Body of pancreas (tissue), 4 donors: ENCODE data around the gene PPARA. TPM values are rescaled to one million over a fixed set of nuclear protein-coding genes. Genes with fewer than 3 reads are reported as not detected.
A peak's percentile ranks its signal among the peaks of the same experiment; 100 is the strongest.

Experiments
- ATAC-seq: fragments of 150-250 bp; one replicate; pipeline ENCODE4 v1.9.1; 2016
- DNase-seq, 4 donors: peaks; one replicate each; pipeline ENCODE4 v3.0.0-alpha.2; 2019
- H3K27ac ChIP-seq, 4 donors: fragments of 200-600 bp; sonication (generic); 1 replicate in 3 of 4; 2 replicates in 1 of 4; pipeline versions ENCODE4 v1.5.1 to v1.6.1; 2016 to 2019; ENCODE audit warnings: mild to moderate bottlenecking in 1 of 4, mixed read lengths in 1 of 4, moderate library complexity in 1 of 4
- H3K27me3 ChIP-seq, 2 donors: fragments of 200-600 bp; sonication (generic); one replicate each; pipeline ENCODE4 v1.6.0; 2016; ENCODE audit warnings: mild to moderate bottlenecking in 1 of 2
- H3K36me3 ChIP-seq, 2 donors: fragments of 200-600 bp; sonication (generic); replicated peaks in 1 of 2; 2 replicates each; pipeline ENCODE4 v1.5.1; 2016; ENCODE audit warnings: low read depth in 2 of 2; ENCODE audit not compliant: insufficient read depth in 1 of 2
- H3K4me1 ChIP-seq: fragments of 200-600 bp; sonication (generic); one replicate; pipeline ENCODE4 v1.6.0; 2016
- H3K4me3 ChIP-seq, 2 donors: fragments of 200-600 bp; sonication (generic); 1 replicate in 1 of 2; 2 replicates in 1 of 2; pipeline ENCODE4 v1.5.1; 2016 to 2019
- H3K9me3 ChIP-seq, 3 donors: fragments of 200-600 bp; sonication (generic); 1 replicate in 2 of 3; 2 replicates in 1 of 3; pipeline ENCODE4 v1.5.1; 2016
- CTCF ChIP-seq, 7 experiments: fragments of 450-650 bp in 4 of 7; fragments of 200-600 bp in 3 of 7; sonication (generic) in 3 of 7; IDR thresholded peaks; one replicate each; pipeline ENCODE4 v1.5.1; 2016 to 2019; ENCODE audit warnings: antibody characterized with exemption in 7 of 7
- POLR2A ChIP-seq, 3 donors: fragments of 450-650 bp; IDR thresholded peaks; one replicate each; pipeline ENCODE4 v1.6.1; 2016; ENCODE audit warnings: antibody characterized with exemption in 3 of 3, mild to moderate bottlenecking in 2 of 3
- WGBS, 2 donors: methylation state at CpG; one replicate each; pipeline ENCODE4 v1.1.5; 2017; 5-methylcytosine and 5-hydroxymethylcytosine counted together
- intact Hi-C: fragments of 100-400 bp; cut with DNase I; formaldehyde crosslinking; loops from one replicate; pipeline ENCODE4 v1.15.1; 2023
- microRNA counts, 2 donors: library from miRNA; unstranded; fragments of <30 nt; microRNA quantifications; one replicate each; lab custom pipeline; 2017
- total RNA-seq, 2 donors: library from RNA; depleted of rRNA; stranded (reverse); fragments of >200 nt; gene quantifications; one replicate each; pipeline ENCODE4 v1.1.0, GENCODE V29; 2016

Gene PPARA
- total RNA-seq, 2 donors from 2014 or later, result 15.8 to 19.8 TPM

- DNase-seq (no peak), ATAC-seq (no peak)
- TF ChIP-seq CTCF (IDR thresholded peaks at IDR 0.05) (no peak), POLR2A (IDR thresholded peaks at IDR 0.05) (no peak)
- no peak overlapping the region for H3K4me3 ChIP-seq
- intact Hi-C loops, result no loop called here
- no peak overlapping the region for H3K27ac ChIP-seq
- 87 to 91% methylated on average over 14 to 16 of the region's 17 CpGs for WGBS, 2 donors
- no peaks in the 10 kb centered on the region for H3K9me3 ChIP-seq
- no peaks in the 10 kb centered on the region for H3K27me3 ChIP-seq
- peaks cover 17% of the 10 kb centered on the region for H3K4me1 ChIP-seq
- peaks cover 0 to 5% of the 10 kb centered on the region in 2 donors for H3K36me3 ChIP-seq
Measured at GRCh38 chr22:46290121-46290842, 140.0 kb downstream of the PPARA start.

- peaks cover 0 to 4% of the 10 kb centered on the region in 2 donors for H3K36me3 ChIP-seq
- no peak for DNase-seq
- intact Hi-C loops, result no loop called here
Measured at GRCh38 chr22:46290843-46291785, 140.8 kb downstream of the PPARA start.

GRCh38 chr22:46292173-46292572, 141.8 kb downstream of the PPARA start:
- Histone ChIP-seq H3K9me3 (no peaks in the 10 kb centered on the region), H3K27ac (no peak overlapping the region), H3K36me3 (peaks cover 0 to 4% of the 10 kb centered on the region in 2 donors), H3K4me1 (peaks cover 23% of the 10 kb centered on the region), H3K4me3 (no peak overlapping the region), H3K27me3 (no peaks in the 10 kb centered on the region)
- WGBS, 2 donors, result 75 to 98% methylated on average over 3 of the region's 3 CpGs
- intact Hi-C loops, result no loop called here
- ATAC-seq (no peak), DNase-seq (no peak)
- TF ChIP-seq POLR2A (IDR thresholded peaks at IDR 0.05), result no peak
- TF ChIP-seq CTCF (IDR thresholded peaks at IDR 0.05), result no peak

More at GRCh38 chr22:46290843-46291785, 140.8 kb downstream of the PPARA start:
- no peak overlapping the region for H3K27ac ChIP-seq
- H3K9me3 ChIP-seq, result no peaks in the 10 kb centered on the region
- TF ChIP-seq CTCF (IDR thresholded peaks at IDR 0.05) (no peak), POLR2A (IDR thresholded peaks at IDR 0.05) (no peak)
- WGBS, 2 donors, result 86 to 97% methylated on average over 16 to 22 of the region's 23 CpGs
- H3K4me3 ChIP-seq, result no peak overlapping the region
- peaks cover 23% of the 10 kb centered on the region for H3K4me1 ChIP-seq
- ATAC-seq, result no peak
- H3K27me3 ChIP-seq, result no peaks in the 10 kb centered on the region

- Histone ChIP-seq H3K4me1 (peaks cover 22% of the 10 kb centered on the region), H3K27me3 (no peaks in the 10 kb centered on the region), H3K27ac (no peak overlapping the region), H3K4me3 (no peak overlapping the region), H3K36me3 (peaks cover 0 to 4% of the 10 kb centered on the region in 2 donors), H3K9me3 (no peaks in the 10 kb centered on the region)
- intact Hi-C loops, result no loop called here
- TF ChIP-seq POLR2A (IDR thresholded peaks at IDR 0.05), result no peak
- no peak for TF ChIP-seq CTCF (IDR thresholded peaks at IDR 0.05)
- ATAC-seq, result no peak
- WGBS, 2 donors, result 86 to 93% methylated on average over 7 to 14 of the region's 14 CpGs
- DNase-seq, result peak in 1 of 4 donors; percentile 18
Measured at GRCh38 chr22:46292732-46293131, 142.4 kb downstream of the PPARA start.

MicroRNA genes within 50 kb of the gene (microRNA counts, 767-probe panel; counts per million panel counts)
- 10,794 to 16,281 counts per million in 2 donors for microRNA hsa-let-7b-5p (lab: Ali Mortazavi, UCI)

Other genes starting within 250 kb of the PPARA start
- 1 to 10 TPM in 1 of 2 donors, not detected in 1; 2.1 TPM for gene WNT7B, start 173.4 kb upstream of the PPARA start, total RNA-seq
- gene CDPF1, start 99.8 kb downstream of the PPARA start, total RNA-seq, result 10 to 100 TPM in 1 of 2 donors, 1 to 10 TPM in 1; 5.9 to 12.5 TPM
- gene PKDREJ, start 112.8 kb downstream of the PPARA start, total RNA-seq, result under 1 TPM; under 0.01 to 0.33 TPM
- gene TTC38, start 117.5 kb downstream of the PPARA start, total RNA-seq, result 100 to 1,000 TPM in 1 of 2 donors, 10 to 100 TPM in 1; 38.4 to 113 TPM
- gene GTSE1, start 146.3 kb downstream of the PPARA start, total RNA-seq, result under 1 TPM in 1 of 2 donors, not detected in 1; 0.26 TPM
- 10 to 100 TPM; 34.2 to 43.5 TPM for gene TRMU, start 185.2 kb downstream of the PPARA start, total RNA-seq